Measurements from ENCODE around the gene SLC12A2.

DNA sequence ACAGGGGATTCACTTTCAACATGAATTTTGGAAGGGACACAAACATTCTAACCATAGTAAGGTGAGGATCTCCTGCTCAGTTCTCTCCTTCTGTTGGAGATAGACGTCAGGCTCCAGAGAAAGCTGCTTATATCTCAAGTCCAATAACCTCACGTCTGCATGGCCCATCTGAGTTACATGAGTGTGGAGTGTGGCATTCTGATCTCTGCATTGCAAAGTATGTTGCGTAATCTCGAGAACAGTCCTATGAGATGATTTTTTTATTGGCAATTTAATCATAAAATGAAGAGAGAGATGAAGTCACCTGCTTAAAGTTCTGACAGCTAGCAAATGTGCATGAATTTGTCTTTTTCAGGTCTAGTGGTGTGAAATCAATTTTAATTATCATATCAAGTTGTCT is 118.8 kb downstream of the SLC12A2 start:
- TF ChIP-seq POLR2AphosphoS5 (IDR thresholded peaks at IDR 0.05; ENCODE audit: borderline replicate concordance, low read depth, low read length) (no peak), EZH2 (IDR thresholded peaks at IDR 0.05) (no peak), FOXP2 (optimal IDR thresholded peaks at IDR 0.05; ENCODE audit: control extremely low read depth, extremely low read length, insufficient read depth) (no peak)
